GM18858 (cell line): ENCODE results near the gene MTCH2.
"Not testable (repeated sequence)": the region's sequence is repeated elsewhere in the genome, so short reads cannot be mapped to it uniquely, and the experiment has no call there.

ENCODE experiments used
- ATAC-seq: cut with Tn5 transposase; IDR thresholded peaks from one replicate; pipeline ENCODE4 v1.9.1; 2021; ENCODE audit not compliant: unreplicated experiment

The MTCH2 gene

GRCh38 chr11:47640506-47640905, 1.9 kb downstream of the MTCH2 start:
- ATAC-seq: not testable (repeated sequence)

DNA sequence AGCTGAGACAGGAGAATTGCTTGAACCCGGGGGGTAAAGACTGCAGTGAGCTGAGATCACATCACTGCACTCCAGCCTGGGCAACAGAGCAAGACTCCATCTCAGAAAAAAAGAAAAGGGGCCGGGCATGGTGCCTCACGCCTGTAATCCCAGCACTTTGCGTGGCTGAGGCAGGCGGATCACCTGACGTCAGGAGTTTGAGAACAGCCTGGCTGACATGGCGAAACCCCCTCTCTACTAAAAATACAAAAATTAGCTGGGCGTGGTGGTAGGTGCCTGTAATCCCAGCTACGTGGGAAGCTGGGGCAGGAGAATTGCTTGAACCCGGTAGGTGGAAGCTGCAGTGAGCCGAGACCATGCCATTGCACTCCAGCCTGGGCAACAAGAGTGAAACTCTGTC, 6.0 kb downstream of the MTCH2 start:
- not testable (repeated sequence) for ATAC-seq

GRCh38 chr11:47631473-47631872, 10.9 kb downstream of the MTCH2 start:
- no peak for ATAC-seq

DNA sequence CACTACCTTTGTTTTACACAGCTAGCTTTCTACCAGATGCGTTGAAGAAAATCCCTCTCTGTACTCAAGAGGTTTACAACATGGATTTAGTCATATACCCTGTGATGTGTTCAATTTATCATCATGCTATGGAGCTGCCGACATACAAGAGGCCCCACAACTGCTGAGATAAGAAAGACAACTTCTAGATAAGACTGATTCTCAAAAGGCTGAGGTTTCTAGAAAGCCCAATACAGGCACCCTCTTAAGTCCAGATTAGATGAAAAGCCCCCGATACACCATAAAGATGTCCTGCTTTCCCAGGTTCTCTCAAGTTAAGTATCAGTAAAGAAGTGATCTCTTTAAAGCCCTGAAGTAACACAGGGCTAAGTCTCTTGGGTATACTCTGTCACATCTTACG, 14.3 kb downstream of the MTCH2 start:
- no peak for ATAC-seq

DNA sequence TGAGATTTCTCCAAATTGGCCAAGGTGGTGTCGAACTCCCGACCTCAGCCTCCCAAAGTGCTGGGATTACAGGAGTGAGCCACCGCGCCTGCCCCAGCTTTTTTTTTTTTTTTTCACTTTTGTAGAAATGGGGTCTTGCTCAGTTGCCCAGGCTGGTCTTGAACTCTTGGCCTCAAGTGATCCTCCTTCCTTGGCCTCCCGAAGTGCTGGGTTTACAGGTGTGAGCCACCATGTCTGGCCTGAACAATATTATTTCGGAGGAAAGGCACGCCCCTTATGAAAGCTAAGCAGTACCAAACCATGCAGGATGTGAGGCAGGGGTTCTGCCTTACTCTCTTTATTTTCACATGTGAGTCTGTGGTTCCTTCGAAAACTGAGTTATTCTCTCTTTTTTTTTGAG, 16.1 kb downstream of the MTCH2 start:
- ATAC-seq: no peak

DNA sequence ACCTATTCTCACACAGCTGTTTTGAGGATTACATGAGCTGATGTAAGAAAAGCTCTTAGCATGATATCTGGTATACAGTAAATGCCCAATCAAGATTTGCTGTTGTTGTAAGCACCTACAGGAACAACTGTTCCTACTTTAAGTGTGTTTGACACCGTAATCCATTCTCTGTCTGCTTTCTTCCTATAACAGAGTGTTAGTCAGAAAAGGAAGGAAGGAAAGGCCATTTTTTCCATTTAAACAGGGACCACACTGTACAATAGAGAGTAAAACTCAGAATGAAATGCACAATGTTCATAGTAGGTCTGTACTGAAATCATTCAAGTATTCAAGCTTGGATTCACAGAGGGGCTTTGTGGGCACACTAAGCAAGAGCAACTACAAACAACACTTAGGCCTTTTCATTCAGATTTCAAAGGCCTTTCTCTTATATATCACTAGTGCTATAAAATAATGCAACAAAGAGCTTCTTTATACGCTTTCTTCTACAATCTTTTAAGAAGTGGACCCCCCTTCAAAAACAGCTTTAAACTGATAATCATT, 21.5 kb downstream of the MTCH2 start:
- ATAC-seq: no peak

GRCh38 chr11:47617417-47617809, 24.9 kb downstream of the MTCH2 start:
- no peak for ATAC-seq

- no peak for ATAC-seq
Observed at GRCh38 chr11:47616726-47617416, 25.5 kb downstream of the MTCH2 start.

DNA sequence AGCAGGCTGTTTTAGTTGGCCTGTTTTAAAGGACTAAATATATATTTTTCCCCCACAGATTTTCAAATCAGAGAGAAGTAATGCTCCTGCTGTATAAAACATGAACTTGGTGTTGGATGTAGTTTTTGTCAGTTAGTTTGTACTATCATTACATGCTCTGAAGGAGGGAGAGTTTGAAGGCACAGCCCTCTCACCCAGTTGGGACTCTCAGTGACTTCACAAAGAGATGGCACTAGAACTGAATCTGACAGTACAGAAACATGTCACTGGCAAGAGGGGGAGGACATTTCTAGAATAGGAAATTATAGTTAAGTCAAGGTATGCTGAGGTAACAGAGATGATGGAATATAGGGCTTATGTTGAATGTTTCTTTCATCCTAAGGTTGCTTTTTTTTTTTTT, 27.1 kb downstream of the MTCH2 start:
- ATAC-seq: no peak

DNA sequence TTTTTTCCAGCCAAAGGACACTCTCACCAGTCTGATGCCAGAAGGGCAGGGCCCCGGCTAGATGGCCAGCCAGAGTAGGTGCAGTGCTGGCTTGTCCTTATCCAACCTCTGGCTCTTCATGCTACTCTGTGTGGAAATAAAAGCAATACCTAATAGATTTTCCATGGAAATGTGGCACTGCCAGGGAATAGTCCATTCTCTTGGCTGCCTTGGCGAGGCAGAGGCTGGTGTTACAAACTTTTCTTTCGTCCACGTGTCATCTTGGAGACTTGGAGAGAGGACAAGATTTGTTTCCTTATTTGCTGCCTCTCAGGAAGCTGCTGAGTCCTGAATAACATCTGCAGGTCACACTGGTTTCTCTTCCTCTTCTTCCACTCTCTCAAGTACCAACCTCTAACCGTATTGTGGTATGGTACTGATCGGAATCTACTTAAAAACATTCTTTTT, 31.0 kb downstream of the MTCH2 start:
- peak; percentile 91 for ATAC-seq

DNA sequence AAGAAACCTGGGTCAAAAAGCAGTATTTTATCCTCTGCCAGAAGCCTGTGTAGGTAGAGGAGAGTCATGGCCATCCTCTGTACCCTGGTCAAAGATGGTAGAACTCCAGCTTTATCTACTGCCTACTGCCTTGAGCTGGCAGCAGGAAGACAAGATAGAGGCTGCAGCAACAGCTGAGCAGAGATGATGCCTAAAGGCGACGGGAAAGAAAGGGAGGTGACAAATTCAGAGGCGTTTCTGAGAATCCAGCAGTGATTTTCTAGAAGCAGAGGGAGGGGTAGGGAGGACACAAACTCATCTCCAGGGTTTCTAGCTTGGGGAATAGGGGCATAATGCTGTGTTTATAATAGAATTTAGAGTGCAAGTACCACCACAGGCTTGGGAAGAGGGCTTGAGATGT, 32.7 kb downstream of the MTCH2 start:
- ATAC-seq: no peak

GRCh38 chr11:47607380-47607779, 35.0 kb downstream of the MTCH2 start:
- ATAC-seq: no peak

GRCh38 chr11:47606731-47607130, 35.6 kb downstream of the MTCH2 start:
- ATAC-seq: no peak

- no peak for ATAC-seq
Observed at GRCh38 chr11:47605921-47606320, 36.4 kb downstream of the MTCH2 start.

GRCh38 chr11:47603295-47603694, 39.1 kb downstream of the MTCH2 start:
- no peak for ATAC-seq

GRCh38 chr11:47599902-47600301, 42.5 kb downstream of the MTCH2 start:
- no peak for ATAC-seq

DNA sequence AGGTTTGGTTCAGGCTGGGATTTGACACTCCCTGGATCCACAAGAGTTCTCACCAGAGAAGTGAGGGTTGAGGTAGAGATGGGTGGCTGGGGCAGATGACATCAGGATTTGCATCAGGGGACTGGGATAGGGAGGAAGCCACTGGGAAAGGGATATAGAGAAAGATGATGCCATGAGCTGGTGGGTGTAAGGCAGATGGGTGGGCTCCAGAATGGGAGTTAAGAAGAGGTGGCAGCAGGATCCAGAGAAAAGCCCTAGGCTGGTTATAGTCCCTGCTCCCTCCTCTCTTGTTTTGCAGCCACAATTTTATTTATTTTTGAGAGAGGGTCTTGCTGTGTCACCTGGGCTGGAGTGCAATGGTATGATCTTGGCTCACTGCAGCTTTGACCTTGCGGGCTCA, 46.4 kb downstream of the MTCH2 start:
- ATAC-seq: no peak

- ATAC-seq: no peak
Observed at GRCh38 chr11:47595029-47595428, 47.3 kb downstream of the MTCH2 start.

DNA sequence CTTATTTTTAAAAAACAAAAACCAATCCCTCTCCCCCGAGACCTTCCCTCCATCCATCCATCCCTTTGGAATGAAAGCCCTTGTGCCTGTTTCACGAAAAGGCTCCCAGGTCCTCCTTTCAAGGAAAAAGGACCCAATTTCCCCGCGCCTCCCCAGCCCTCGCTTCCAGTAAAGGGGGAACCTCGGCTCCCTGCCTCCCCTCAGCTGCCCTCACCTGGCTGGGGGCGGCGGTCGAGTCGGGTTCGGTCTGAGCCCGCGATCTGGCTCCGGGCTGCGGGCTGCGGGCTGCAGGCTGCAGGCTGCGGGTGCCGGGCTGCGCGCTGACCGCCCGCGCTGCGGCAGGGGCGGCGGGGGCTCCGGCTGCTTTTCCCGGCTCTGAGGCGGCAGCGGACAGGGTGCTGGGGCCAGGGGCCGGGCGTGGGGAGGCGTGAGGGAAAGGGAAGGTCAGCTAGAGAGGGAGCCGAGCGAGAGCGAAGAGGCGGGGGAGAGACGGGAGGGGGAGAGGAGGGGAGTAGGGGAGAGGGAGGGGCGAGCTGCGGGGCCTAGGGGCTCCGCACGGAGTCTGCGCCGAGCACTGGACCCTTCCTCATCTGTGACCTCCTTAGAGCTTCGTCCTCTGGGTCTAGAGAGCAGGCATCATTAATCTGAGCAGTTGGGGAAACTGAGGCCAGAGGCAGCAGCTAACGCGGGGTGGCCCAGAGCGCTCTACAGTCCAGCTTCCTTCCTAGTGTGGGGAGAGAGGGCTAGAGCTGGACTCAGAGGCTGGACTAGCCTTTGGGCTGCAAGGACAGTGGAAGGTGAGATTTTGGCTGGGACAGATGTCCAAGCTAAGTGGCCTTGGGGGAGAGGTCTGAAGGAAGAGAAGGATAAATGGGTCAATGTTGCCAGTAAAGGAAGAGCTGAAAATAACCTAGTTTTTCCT, 48.2 kb downstream of the MTCH2 start, which contains the start of gene C1QTNF4:
Gene C1QTNF4, minus strand, starts transcription at position 478 of the 922 bp plus-strand sequence. CDS start 3,601 bp downstream, outside the sequence.
- ATAC-seq: no peak

DNA sequence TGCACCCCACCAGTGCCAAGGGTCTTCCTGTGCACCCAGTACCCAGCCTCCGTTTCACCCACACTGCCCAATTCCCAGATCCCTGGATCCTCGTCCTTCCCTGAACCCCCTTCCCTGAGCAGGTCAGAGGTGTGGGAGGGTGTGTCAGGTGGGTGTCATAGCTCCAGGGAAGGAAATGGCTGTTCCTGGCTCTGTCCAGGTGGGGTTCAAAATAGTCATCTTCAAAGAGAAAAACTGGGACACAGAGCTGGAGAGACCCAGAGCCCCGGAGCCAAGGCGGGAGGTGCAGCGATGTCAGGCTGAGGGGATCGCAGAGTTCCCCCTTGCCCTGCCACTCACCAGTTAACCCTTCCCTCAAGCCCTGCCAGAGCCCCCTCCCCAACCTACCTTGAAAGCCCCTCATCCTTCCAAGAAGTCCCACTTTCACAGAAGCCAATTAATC, 48.8 kb downstream of the MTCH2 start:
- ATAC-seq: no peak

DNA sequence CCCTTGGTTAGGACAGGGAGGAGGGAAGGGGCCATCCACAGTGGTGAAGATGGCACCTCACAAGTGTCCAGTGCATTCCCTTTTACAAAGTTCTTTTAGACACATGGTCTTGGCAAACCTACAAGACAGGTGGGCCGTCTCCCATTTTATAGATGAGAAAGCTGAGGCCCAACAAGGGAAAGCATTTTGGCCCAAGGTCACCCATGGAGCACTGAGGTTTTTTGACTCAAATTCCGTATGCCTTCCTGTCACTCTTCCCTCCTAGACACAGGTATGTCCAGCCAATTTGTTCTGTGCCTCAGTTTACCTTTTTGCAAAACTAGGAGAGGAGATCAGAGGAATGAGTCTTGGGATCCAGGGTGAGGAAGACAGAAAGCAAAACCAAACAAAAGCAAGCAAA, 49.4 kb downstream of the MTCH2 start:
- no peak for ATAC-seq

DNA sequence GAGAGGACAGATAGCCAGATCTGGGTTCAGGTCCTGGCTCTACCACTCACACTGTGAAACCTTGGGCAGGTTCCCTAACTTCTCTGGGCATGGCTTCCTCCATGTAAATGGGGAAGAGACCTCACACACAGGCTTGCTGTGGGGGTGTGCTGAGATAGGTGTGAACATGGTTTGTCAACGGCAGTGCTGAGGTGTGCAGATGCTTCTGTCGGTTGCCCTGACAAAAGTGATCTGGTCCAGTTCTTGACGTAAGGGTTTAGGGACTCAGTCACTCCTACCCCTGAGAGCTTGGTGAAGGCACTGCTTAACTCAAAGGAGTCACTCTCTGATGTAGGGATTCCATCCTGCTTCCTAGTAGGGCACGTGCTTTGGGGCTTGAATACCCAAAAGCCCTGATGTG, 50.1 kb downstream of the MTCH2 start:
- no peak for ATAC-seq
